Measurements from ENCODE around the gene BRCA1.
"Not testable (repeated sequence)": the region's sequence is repeated elsewhere in the genome, so short reads cannot be mapped to it uniquely, and the experiment has no call there.

- TF ChIP-seq CTCF, POLR2A (IDR thresholded peaks at IDR 0.05): not testable (repeated sequence)
Observed at GRCh38 chr17:43053008-43053407, 72.2 kb downstream of the BRCA1 start.

Measured in lower leg skin (tissue), 3 donors.